Measurements from ENCODE around the gene PQBP1.
A peak's percentile ranks its signal among the peaks of the same experiment; 100 is the strongest.

Gene PQBP1

DNA sequence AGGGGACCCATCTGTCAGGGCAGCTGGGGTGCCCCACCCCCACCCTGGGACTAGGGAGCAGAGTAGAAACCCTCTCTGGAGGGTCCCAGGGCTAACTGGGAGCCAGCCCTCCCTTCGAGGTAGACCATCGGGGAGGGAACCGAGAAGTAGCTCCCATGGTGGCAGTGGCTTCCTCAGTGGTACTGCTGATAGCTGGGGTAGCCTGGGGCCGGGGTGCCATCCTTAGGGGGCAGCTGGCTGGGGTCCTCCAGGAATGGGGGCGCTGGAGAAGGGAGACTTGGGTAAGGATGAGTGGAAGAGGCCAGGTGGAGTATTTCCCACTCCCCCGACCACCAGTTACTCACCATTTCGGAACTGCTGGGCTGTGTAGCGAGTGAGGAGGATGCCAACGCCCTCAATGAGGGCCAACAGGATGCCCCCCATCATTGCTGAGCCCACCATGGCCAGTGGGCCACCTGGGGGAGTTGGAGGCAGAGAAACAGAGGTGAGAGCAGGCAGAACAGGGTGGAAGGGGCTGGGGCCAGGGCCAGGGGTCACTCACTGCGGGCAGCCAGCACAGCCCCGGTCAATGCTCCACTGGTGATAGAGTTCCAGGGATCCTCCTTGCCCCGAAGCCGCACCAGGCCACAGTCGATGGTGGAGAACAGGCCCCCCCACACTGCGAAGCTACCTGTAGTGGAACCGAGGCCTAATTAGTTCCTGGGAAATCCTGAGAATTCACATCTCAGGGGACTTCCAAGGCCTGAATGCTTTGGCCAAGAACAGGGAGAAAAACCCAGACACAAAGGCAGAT is 4.0 kb upstream of the PQBP1 start:
- CTCF ChIA-PET = interaction anchor here (1.0 kb wide), 1 partner anchor 211 kb away, joined by 3 read pairs; no protein-coding TSS in a partner anchor
- no peak for DNase-seq (ENCODE audit: low read depth, low spot score)
- no peak overlapping the region for H3K4me3 ChIP-seq (ENCODE audit: low read depth, low read length)
- POLR2A ChIA-PET = no interaction called here
- TF ChIP-seq, protein P1, sequence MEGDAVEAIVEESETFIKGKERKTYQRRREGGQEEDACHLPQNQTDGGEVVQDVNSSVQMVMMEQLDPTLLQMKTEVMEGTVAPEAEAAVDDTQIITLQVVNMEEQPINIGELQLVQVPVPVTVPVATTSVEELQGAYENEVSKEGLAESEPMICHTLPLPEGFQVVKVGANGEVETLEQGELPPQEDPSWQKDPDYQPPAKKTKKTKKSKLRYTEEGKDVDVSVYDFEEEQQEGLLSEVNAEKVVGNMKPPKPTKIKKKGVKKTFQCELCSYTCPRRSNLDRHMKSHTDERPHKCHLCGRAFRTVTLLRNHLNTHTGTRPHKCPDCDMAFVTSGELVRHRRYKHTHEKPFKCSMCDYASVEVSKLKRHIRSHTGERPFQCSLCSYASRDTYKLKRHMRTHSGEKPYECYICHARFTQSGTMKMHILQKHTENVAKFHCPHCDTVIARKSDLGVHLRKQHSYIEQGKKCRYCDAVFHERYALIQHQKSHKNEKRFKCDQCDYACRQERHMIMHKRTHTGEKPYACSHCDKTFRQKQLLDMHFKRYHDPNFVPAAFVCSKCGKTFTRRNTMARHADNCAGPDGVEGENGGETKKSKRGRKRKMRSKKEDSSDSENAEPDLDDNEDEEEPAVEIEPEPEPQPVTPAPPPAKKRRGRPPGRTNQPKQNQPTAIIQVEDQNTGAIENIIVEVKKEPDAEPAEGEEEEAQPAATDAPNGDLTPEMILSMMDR (IDR thresholded peaks at IDR 0.05; ENCODE audit: insufficient read depth, low read length, missing control alignments) = no peak

DNA sequence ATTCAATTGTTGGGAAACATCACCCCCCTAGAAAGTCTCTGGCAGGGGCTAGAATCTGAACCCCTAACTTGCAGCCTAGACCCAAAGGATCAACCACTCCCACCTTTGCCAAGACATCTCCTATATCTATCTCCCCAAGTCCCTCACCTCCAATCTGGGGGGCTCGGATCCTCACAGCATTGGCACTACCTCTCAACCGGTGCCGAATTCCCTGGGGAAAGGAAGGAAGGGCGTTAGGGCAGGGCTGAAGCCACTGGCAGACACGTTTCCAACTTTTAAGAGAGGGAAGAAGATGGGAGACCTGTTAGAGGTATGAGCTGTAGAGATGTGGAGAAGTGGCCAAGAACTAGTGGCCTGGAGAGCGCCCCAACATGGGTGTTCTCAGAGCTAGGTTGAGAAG is 2.8 kb upstream of the PQBP1 start:
- H3K4me3 ChIP-seq (ENCODE audit: low read depth, low read length) = no peak overlapping the region
- ChIA-PET POLR2A (no interaction called here), CTCF (no interaction called here)
- DNase-seq (ENCODE audit: low read depth, low spot score) = no peak
- TF ChIP-seq, protein P1 (IDR thresholded peaks at IDR 0.05; ENCODE audit: insufficient read depth, low read length, missing control alignments) = no peak

DNA sequence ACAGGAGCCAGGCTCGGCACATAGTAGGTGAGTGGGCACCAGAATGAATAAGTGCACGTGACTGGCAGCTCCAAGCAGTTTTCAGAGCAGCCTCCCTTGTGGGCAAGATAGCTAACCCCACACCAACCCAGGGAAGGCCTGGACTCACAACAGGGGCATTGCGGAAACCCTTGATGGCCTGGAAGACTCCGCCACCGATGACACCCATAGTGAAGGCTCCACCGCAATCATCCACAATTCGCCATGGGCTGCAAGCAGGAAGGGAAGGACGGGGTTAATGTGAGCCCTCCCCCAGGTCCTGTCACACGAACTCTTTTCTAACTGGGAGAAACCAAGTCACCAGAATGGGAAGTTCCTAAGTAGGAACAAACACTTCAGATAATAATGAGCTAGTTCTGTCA is 1.1 kb upstream of the PQBP1 start:
- ChIA-PET CTCF (no interaction called here), POLR2A (interaction anchor here (1.0 kb wide), 1 partner anchor 14 kb away, joined by 3 read pairs; no protein-coding TSS in a partner anchor)
- H3K4me3 ChIP-seq (ENCODE audit: low read depth, low read length) = peak overlapping the region; percentile 77
- DNase-seq (ENCODE audit: low read depth, low spot score) = no peak
- TF ChIP-seq, protein P1 (IDR thresholded peaks at IDR 0.05; ENCODE audit: insufficient read depth, low read length, missing control alignments) = no peak

DNA sequence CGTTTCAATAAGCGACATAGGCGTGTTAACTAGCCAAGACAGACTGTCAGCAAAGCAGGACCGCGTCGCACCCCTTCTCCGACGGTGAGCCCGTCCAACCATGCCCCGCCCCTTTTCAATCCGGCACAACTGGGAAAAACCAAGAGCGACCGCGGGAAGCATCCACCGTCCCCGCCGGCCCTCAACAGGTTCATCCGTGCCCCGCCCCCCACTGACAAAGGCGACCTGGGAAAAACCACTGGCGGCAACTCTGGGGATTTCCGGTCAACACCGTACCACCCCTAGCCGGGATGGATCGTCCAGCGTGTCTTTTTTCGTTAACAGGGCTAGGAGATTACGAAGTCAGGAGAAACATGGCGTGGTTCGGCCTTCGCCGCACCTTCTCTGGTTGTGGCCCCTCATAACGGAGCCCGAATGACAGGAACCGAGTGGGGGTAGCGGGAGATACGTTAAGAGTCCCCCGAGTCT is 539 bp upstream of the PQBP1 start:
- DNase-seq (ENCODE audit: low read depth, low spot score) = no peak
- CTCF ChIA-PET = no interaction called here
- peak overlapping the region; percentile 77 for H3K4me3 ChIP-seq (ENCODE audit: low read depth, low read length)
- POLR2A ChIA-PET = interaction anchor here (1.0 to 1.3 kb wide), 4 partner anchors 15 to 49 kb away, joined by 3 to 6 read pairs (median 4); partner anchors contain the start of gene SLC35A2
- TF ChIP-seq, protein P1 (IDR thresholded peaks at IDR 0.05; ENCODE audit: insufficient read depth, low read length, missing control alignments) = no peak

DNA sequence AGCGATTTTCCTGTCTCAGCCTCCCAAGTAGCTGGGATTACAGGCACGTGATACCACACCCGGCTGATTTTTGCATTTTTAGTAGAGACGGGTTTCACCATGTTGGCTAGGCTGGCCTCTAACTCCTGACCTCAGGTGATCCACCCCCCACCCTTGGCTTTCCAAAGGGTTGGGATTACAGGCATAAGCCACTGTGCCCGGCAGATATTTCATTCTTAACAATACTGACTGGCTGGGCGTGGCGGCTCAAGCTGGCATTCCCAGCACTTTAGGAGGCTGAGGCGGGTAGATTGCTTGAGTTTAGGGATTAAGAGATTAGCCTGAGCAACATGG is 1.3 kb downstream of the PQBP1 start:
- TF ChIP-seq, protein P1 (IDR thresholded peaks at IDR 0.05; ENCODE audit: insufficient read depth, low read length, missing control alignments) = no peak
- ChIA-PET POLR2A (no interaction called here), CTCF (no interaction called here)
- DNase-seq (ENCODE audit: low read depth, low spot score) = no peak
- no peak overlapping the region for H3K4me3 ChIP-seq (ENCODE audit: low read depth, low read length)

DNA sequence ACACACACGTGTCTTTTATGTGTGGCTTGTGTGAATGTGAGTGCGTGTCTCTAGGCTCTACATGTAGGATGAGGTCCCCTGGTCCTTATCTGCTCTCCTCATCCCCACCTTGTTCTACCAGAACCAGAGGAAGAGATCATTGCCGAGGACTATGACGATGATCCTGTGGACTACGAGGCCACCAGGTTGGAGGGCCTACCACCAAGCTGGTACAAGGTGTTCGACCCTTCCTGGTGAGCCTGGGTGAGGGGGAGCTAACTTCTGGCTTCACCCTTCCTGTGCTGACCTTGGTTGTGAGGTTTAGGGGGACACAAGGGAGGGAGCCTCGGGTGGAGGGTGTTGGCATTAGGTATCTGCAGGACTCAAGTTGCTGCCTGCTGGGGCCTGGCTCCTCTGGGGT is 3.3 kb downstream of the PQBP1 start:
- POLR2A ChIA-PET = no interaction called here
- no peak for DNase-seq (ENCODE audit: low read depth, low spot score)
- no peak overlapping the region for H3K4me3 ChIP-seq (ENCODE audit: low read depth, low read length)
- TF ChIP-seq, protein P1 (IDR thresholded peaks at IDR 0.05; ENCODE audit: insufficient read depth, low read length, missing control alignments) = no peak
- CTCF ChIA-PET = no interaction called here

All from AG04449 (cell line).